BLaER1 treated with 17β-estradiol and CSF1 and Interleukin-3, amounts not matched to agents 10 nM and 100 nM (cell line): ENCODE measurements around the gene FNDC3B.
A peak's percentile ranks its signal among the peaks of the same experiment; 100 is the strongest.

Experiments
- H3K27ac ChIP-seq, 11 experiments: shearing (Covaris generic); formaldehyde crosslinking; 2 replicates each; pipeline ENCODE4 v1.8.1; 2022
- H3K27me3 ChIP-seq, 11 experiments: shearing (Covaris generic); formaldehyde crosslinking; 2 replicates each; pipeline ENCODE4 v1.8.1; 2022
- H3K36me3 ChIP-seq, 11 experiments: shearing (Covaris generic); formaldehyde crosslinking; 2 replicates each; pipeline ENCODE4 v1.8.1; 2022
- H3K4me1 ChIP-seq, 10 experiments: shearing (Covaris generic); formaldehyde crosslinking; 2 replicates each; pipeline ENCODE4 v1.8.1; 2022
- H3K4me2 ChIP-seq, 11 experiments: shearing (Covaris generic); formaldehyde crosslinking; 2 replicates each; pipeline ENCODE4 v1.8.1; 2022
- H3K4me3 ChIP-seq, 10 experiments: shearing (Covaris generic); formaldehyde crosslinking; 2 replicates each; pipeline ENCODE4 v1.8.1; 2022
- H3K9ac ChIP-seq, 11 experiments: shearing (Covaris generic); formaldehyde crosslinking; 2 replicates each; pipeline ENCODE4 v1.8.1; 2022
- H3K9me3 ChIP-seq, 11 experiments: shearing (Covaris generic); formaldehyde crosslinking; replicated peaks in 1 of 11; 2 replicates each; pipeline ENCODE4 v1.8.1; 2022
- H4K20me1 ChIP-seq, 11 experiments: shearing (Covaris generic); formaldehyde crosslinking; 2 replicates each; pipeline ENCODE4 v1.8.1; 2022
- Cebpa-rat ChIP-seq, 11 experiments: shearing (Covaris generic); IDR thresholded peaks; 2 replicates each; pipeline ENCODE4 v1.8.1; 2022

FNDC3B gene

GRCh38 chr3:172313671-172314070 lies 274.3 kb downstream of the FNDC3B start:
- Histone ChIP-seq H4K20me1 (peaks cover 0 to 12% (median 0%) of the 10 kb centered on the region in 11 experiments; a peak in 1 of 22 replicates), H3K4me3 (no peak overlapping the region), H3K9me3 (no peaks in the 10 kb centered on the region), H3K27ac (no peak overlapping the region), H3K4me2 (no peak overlapping the region), H3K36me3 (peaks cover 57 to 91% (median 74%) of the 10 kb centered on the region in 11 experiments), H3K9ac (no peak overlapping the region), H3K4me1 (peaks cover 0 to 73% (median 15%) of the 10 kb centered on the region in 10 experiments; a peak in 17 of 20 replicates), H3K27me3 (no peaks in the 10 kb centered on the region)
- TF ChIP-seq Cebpa-rat (IDR thresholded peaks at IDR 0.05) = no peak

DNA sequence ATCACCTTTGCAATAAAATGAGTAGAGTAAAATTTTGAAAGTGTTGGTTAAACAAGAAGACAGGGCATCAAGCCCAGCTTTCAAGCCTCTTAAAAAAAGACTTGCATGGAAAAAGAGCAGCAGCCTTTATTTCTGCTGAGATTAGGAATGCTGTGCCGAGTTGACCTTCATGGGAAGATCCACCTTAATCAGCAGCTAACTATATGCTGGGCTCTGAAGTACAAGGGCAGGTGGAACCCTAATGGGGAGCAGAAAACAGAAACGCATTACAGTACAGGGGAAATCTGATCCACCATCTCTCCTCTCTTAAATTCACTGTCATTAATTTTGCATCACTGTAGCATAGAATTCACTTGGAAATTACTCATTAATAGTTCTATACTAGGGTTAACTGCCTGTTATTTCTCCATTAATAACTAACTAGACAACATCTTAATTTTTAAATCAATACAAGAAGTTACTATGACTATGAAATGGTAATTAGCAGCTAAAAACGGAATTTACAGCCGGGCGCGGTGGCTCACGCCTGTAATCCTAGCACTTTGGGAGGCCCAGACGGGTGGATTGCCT lies 275.3 kb downstream of the FNDC3B start:
- peak overlapping the region in 2 of 11 experiments; percentile 46 to 88; a peak in 3 of 22 replicates for H3K4me2 ChIP-seq
- peaks cover 5 to 74% (median 25%) of the 10 kb centered on the region in 10 experiments; a peak in 19 of 20 replicates for H3K4me1 ChIP-seq
- no peak overlapping the region for H3K9ac ChIP-seq
- no peak overlapping the region for H3K27ac ChIP-seq
- no peaks in the 10 kb centered on the region for H3K27me3 ChIP-seq
- no peak for TF ChIP-seq Cebpa-rat (IDR thresholded peaks at IDR 0.05)
- H4K20me1 ChIP-seq = peaks cover 0 to 12% (median 0%) of the 10 kb centered on the region in 11 experiments; a peak in 1 of 22 replicates
- peaks cover 51 to 91% (median 72%) of the 10 kb centered on the region in 11 experiments for H3K36me3 ChIP-seq
- H3K4me3 ChIP-seq = no peak overlapping the region
- no peaks in the 10 kb centered on the region for H3K9me3 ChIP-seq

DNA sequence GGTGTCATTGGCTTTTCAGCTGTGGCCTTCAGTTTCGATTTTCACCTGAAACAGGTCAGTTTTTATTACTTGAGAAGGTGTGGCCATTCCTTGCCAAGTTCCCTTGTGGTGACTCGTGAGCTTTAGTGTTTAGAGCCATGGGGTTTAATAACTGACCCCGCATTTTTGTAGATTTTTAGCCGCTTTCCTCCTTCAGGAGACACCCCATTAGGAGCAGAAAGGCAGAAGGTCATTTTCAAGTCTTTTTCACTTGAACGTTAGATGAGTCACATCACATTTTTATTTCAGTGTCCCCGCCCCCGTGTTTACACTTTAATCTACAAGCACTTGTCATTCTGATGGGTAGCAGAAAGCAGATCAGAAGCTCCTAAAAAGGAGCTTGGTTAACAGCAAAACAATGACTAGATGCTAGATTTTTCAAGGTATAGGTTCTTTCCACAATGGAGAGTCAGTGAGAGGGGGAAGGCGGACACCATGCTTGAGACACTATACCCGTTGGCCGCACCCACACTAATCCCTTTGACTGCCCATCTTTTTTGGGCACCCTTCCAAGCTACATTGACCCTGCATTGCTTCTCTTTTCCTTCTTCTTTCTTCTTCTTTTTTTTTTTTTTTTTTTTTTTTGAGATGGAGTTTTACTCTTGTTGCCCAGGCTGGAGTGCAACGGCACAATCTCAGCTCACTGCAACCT lies 276.2 kb downstream of the FNDC3B start:
- Histone ChIP-seq H3K36me3 (peaks cover 44 to 90% (median 72%) of the 10 kb centered on the region in 11 experiments), H3K27ac (peak overlapping the region in 2 of 11 experiments; percentile 11 to 28; a peak in 2 of 22 replicates), H3K27me3 (no peaks in the 10 kb centered on the region), H3K4me3 (no peak overlapping the region), H4K20me1 (peaks cover 0 to 5% (median 0%) of the 10 kb centered on the region in 11 experiments; a peak in 1 of 22 replicates), H3K4me2 (peak overlapping the region in 3 of 11 experiments; percentile 46 to 91 (median 88); a peak in 6 of 22 replicates), H3K9me3 (no peaks in the 10 kb centered on the region), H3K9ac (no peak overlapping the region), H3K4me1 (peaks cover 9 to 74% (median 34%) of the 10 kb centered on the region in 10 experiments)
- TF ChIP-seq Cebpa-rat (IDR thresholded peaks at IDR 0.05) = no peak

DNA sequence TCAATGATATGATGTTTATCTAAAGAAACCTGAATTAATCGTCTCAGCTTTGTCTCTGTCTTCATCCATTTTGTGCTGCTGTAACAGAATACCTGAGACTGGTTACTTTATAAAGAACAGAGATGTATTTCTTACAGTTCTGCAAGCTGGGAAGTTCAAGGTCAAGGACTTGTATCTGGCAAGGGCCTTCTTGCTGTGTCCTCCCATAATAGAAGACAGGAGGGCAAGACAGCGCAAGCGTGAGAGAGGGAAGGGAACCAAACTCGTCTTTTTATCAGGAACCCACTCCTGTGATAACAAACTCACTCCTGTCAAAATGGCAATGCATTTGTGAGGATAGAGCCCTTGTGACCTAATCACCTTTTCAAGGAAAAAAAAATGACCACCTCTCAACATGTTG lies 277.4 kb downstream of the FNDC3B start:
- Histone ChIP-seq H3K36me3 (peaks cover 35 to 78% (median 62%) of the 10 kb centered on the region in 11 experiments), H3K9ac (no peak overlapping the region), H3K9me3 (no peaks in the 10 kb centered on the region), H3K4me2 (peak overlapping the region in 3 of 11 experiments; percentile 88 to 91 (median 90); a peak in 5 of 22 replicates), H4K20me1 (peaks cover 0 to 5% (median 0%) of the 10 kb centered on the region in 11 experiments; a peak in 1 of 22 replicates), H3K4me3 (no peak overlapping the region), H3K27me3 (no peaks in the 10 kb centered on the region), H3K27ac (peak overlapping the region in 3 of 11 experiments; percentile 88 to 90 (median 89); a peak in 5 of 22 replicates), H3K4me1 (peaks cover 17 to 85% (median 43%) of the 10 kb centered on the region in 10 experiments)
- TF ChIP-seq Cebpa-rat (IDR thresholded peaks at IDR 0.05) = no peak

GRCh38 chr3:172317481-172317880 lies 278.1 kb downstream of the FNDC3B start:
- Histone ChIP-seq H3K4me2 (peak overlapping the region in 7 of 11 experiments; percentile 45 to 91 (median 79); a peak in 15 of 22 replicates), H3K4me3 (no peak overlapping the region), H3K4me1 (peaks cover 17 to 80% (median 43%) of the 10 kb centered on the region in 10 experiments), H3K36me3 (peaks cover 31 to 72% (median 61%) of the 10 kb centered on the region in 11 experiments), H3K27ac (peak overlapping the region in 5 of 11 experiments; percentile 29 to 90 (median 88); a peak in 9 of 22 replicates), H4K20me1 (peaks cover 0 to 5% (median 0%) of the 10 kb centered on the region in 11 experiments; a peak in 1 of 22 replicates), H3K27me3 (no peaks in the 10 kb centered on the region), H3K9me3 (no peaks in the 10 kb centered on the region), H3K9ac (peak overlapping the region in 3 of 11 experiments; percentile 49 to 70 (median 67); a peak in 5 of 22 replicates)
- no peak for TF ChIP-seq Cebpa-rat (IDR thresholded peaks at IDR 0.05)

DNA sequence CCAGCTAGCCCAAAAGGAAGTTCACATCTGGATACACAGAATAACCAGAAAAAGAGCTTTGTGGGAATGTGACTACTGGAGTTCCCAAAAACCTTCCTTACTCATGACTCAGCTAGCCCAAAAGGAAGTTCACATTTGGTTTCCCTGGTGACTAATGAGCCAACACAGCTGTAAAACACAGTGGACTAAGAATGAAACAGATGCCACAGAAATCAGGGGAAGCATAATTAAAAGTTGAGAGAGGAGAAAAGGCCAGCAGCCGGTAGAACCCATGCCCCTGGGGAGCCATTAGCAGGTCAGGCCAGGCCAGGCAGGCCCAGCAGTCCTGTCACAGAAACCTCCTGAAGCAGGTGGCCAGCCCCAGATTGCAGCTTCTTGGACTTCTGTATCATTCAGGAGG lies 278.6 kb downstream of the FNDC3B start:
- peak overlapping the region in 8 of 11 experiments; percentile 12 to 90 (median 48); a peak in 14 of 22 replicates for H3K27ac ChIP-seq
- TF ChIP-seq Cebpa-rat (IDR thresholded peaks at IDR 0.05) = no peak
- H3K4me3 ChIP-seq = 0 out of 20 replicates have a peak overlapping the region, but pooled peaks of 1 of the 10 experiments have one; percentile 2
- no peaks in the 10 kb centered on the region for H3K9me3 ChIP-seq
- peaks cover 17 to 75% (median 43%) of the 10 kb centered on the region in 10 experiments for H3K4me1 ChIP-seq
- peaks cover 0 to 5% (median 0%) of the 10 kb centered on the region in 11 experiments; a peak in 1 of 22 replicates for H4K20me1 ChIP-seq
- H3K9ac ChIP-seq = peak overlapping the region in 5 of 11 experiments; percentile 28 to 82 (median 70); a peak in 8 of 22 replicates
- H3K36me3 ChIP-seq = peaks cover 30 to 72% (median 59%) of the 10 kb centered on the region in 11 experiments
- H3K27me3 ChIP-seq = no peaks in the 10 kb centered on the region
- peak overlapping the region in 9 of 11 experiments; percentile 30 to 91 (median 72); a peak in 17 of 22 replicates for H3K4me2 ChIP-seq

DNA sequence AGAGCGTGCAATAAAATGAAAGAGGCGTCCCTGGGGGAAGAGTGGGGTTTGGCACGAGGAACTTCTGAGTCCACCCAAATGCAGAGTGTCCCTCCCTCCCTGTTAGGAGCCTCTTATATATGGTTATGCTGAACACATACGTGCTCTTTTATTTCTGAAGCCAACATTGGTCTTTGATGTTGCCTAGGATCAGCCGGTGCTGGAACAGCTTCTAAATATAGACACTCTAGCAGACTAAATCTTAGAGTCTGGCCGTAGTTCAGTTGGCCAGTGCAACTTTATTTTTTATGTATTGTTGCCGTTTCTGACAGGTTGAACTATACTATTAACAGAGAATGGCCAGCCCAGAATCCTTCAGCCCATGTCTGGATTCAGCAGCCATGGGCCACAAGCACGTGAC lies 280.2 kb downstream of the FNDC3B start:
- Histone ChIP-seq H3K27me3 (no peaks in the 10 kb centered on the region), H3K27ac (peak overlapping the region in 3 of 11 experiments; percentile 88 to 90 (median 89); a peak in 3 of 22 replicates), H3K4me3 (no peak overlapping the region), H3K4me1 (peaks cover 17 to 73% (median 43%) of the 10 kb centered on the region in 10 experiments), H3K9ac (0 out of 22 replicates have a peak overlapping the region, but pooled peaks of 1 of the 11 experiments have one; percentile 78), H3K36me3 (peaks cover 30 to 72% (median 55%) of the 10 kb centered on the region in 11 experiments), H3K9me3 (no peaks in the 10 kb centered on the region), H3K4me2 (peak overlapping the region in 9 of 11 experiments; percentile 1 to 91 (median 72); a peak in 12 of 22 replicates), H4K20me1 (peaks cover 0 to 5% (median 0%) of the 10 kb centered on the region in 11 experiments; a peak in 1 of 22 replicates)
- no peak for TF ChIP-seq Cebpa-rat (IDR thresholded peaks at IDR 0.05)

GRCh38 chr3:172320468-172320867 lies 281.1 kb downstream of the FNDC3B start:
- Histone ChIP-seq H3K4me1 (peaks cover 17 to 65% (median 42%) of the 10 kb centered on the region in 10 experiments), H3K27ac (peak overlapping the region in 6 of 11 experiments; percentile 4 to 90 (median 40); a peak in 7 of 22 replicates), H3K36me3 (peaks cover 32 to 73% (median 56%) of the 10 kb centered on the region in 11 experiments), H3K9me3 (no peaks in the 10 kb centered on the region), H3K9ac (no peak overlapping the region; a peak in 1 of 22 replicates), H3K4me2 (peak overlapping the region in 8 of 11 experiments; percentile 9 to 91 (median 44); a peak in 10 of 22 replicates), H4K20me1 (peaks cover 0 to 4% (median 0%) of the 10 kb centered on the region in 11 experiments; a peak in 1 of 22 replicates), H3K4me3 (no peak overlapping the region), H3K27me3 (no peaks in the 10 kb centered on the region)
- no peak for TF ChIP-seq Cebpa-rat (IDR thresholded peaks at IDR 0.05)
